ENCODE measurements around the gene WDR33.

The WDR33 gene

DNA sequence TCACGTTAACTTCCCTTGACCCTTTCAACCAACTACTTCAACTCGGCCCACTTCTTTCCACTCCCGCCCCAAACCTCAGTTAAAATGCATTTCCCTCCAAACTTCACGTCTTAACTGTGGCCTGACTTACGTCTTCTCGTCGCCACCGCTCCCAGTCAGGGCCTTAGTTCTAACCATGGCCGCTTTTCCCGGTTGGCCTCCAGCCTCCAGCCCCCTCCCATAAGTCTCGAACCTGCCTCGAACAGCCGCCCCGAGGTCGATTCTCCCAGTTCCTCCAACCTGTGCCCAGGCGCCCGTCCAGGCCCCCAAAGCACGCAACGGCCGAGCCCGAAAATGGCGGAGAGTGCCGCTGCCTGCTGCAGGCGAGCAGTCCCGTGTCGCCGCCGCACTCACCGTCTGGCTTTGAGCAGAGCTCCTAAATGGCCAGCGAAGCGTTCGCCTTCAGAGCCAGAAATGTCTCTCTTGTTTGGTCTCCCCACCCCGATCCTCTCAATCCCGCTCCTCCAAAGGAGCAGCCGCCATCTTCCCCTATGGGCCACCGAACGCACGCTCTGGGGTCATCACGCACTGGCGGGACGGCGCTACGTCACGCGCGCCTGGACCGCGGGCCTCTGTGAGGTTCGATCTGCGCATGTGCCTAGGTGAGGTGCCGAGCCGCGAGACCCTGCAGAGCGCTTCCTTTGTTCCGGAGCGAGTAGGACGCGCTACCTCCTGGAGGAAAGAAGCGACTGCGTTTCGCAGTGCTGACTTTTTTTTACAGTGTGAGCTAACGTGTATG is at the start of gene WDR33:
WDR33 (minus strand) TSS at position 553 of the 778 bp plus-strand sequence. CDS start 40,190 bp downstream, outside the sequence.
- Histone ChIP-seq H3K4me3 (ENCODE audit: low read depth in 1 of 2, low read length in 2 of 2) (peak within 1 kb of the TSS; percentile 84 to 88), H3K27me3 (ENCODE audit: control insufficient read depth in 1 of 2, insufficient read depth in 2 of 2, low read length in 2 of 2) (no peaks in the 10 kb centered on the region), H3K9ac (ENCODE audit: low read length) (peak within 1 kb of the TSS; percentile 98), H3K4me1 (ENCODE audit: insufficient read depth, low read length) (peaks cover 10% of the 10 kb centered on the region), H3K36me3 (ENCODE audit: insufficient read depth, low read length) (no peaks in the 10 kb centered on the region), H3K9me3 (ENCODE audit: low read length) (no peaks in the 10 kb centered on the region), H3K27ac (ENCODE audit: low read depth, low read length) (peak within 1 kb of the TSS; percentile 88)

DNA sequence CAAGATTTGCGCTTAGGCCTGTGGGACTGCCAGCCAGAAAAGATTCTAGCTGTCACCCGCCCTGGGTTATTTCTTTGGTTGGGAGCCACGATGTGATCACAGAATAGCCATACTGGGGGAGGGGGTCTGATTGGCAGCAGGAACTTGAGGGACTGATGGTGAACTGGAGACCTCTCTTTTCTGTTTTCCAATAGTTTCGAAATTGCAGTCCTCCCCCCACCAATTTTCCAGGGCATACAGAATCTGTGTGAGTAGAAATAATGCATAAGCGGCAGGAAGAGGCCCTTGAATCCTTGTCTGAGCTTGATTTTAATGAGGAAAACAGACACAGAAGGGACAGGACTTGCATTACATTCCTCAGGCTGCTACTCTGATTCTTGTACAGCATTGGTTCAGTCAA is 49.2 kb upstream of the WDR33 start:
- no peak overlapping the region for H3K9ac ChIP-seq (ENCODE audit: low read length)
- no peaks in the 10 kb centered on the region for H3K27me3 ChIP-seq (ENCODE audit: control insufficient read depth in 1 of 2, insufficient read depth in 2 of 2, low read length in 2 of 2)
- no peak overlapping the region for H3K27ac ChIP-seq (ENCODE audit: low read depth, low read length)
- H3K36me3 ChIP-seq (ENCODE audit: insufficient read depth, low read length) = peaks cover 23% of the 10 kb centered on the region
- H3K9me3 ChIP-seq (ENCODE audit: low read length) = no peaks in the 10 kb centered on the region
- H3K4me3 ChIP-seq (ENCODE audit: low read depth in 1 of 2, low read length in 2 of 2) = no peak overlapping the region
- peaks cover 13% of the 10 kb centered on the region for H3K4me1 ChIP-seq (ENCODE audit: insufficient read depth, low read length)

DNA sequence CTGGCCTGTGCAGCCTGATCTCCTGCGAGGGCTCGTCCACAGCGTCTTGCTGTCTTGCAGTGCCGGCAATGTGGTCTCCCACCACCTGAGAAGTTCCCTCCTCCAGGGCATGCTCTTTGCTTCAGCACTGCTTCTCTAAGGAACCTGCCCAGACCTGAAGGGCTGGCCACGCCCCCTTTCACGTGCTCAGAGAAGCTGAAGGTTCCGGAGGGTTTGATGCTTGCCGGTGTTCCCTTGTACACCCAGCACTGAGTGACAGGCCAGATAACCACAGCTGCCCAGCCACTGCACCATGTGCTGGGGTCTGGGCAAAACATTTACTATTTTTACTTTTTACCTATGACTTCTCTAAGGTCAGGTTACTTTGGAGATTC is 48.7 kb upstream of the WDR33 start:
- Histone ChIP-seq H3K27ac (ENCODE audit: low read depth, low read length) (no peak overlapping the region), H3K9ac (ENCODE audit: low read length) (no peak overlapping the region), H3K4me3 (ENCODE audit: low read depth in 1 of 2, low read length in 2 of 2) (no peak overlapping the region), H3K4me1 (ENCODE audit: insufficient read depth, low read length) (peaks cover 13% of the 10 kb centered on the region), H3K36me3 (ENCODE audit: insufficient read depth, low read length) (peaks cover 18% of the 10 kb centered on the region), H3K9me3 (ENCODE audit: low read length) (no peaks in the 10 kb centered on the region), H3K27me3 (ENCODE audit: control insufficient read depth in 1 of 2, insufficient read depth in 2 of 2, low read length in 2 of 2) (no peaks in the 10 kb centered on the region)

DNA sequence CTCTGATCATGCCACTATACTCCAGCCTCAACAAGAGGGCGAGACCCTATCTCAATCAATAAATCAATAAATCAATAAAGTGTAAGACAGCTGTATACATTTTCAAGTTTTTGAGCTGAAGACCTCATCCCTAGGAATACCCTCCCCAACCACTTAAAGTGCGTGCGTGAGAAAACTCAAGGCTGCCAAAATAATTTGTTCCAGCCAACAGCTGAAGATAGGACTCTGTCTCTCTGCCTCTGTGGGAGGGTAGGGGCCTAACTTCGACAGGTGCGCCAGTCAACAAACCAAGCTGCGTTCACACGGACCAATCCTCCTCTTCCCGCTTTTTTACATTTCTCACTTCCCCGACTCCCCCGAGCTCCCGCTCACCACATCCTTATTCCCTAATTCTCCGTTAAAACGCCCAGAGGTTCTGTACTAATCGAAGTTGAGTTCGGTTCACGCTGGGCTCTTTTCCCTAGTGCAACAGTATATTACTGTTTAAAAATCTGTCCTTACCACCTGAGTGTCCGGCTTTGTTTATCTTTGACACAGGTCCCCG is 46.4 kb upstream of the WDR33 start:
- Histone ChIP-seq H3K27ac (ENCODE audit: low read depth, low read length) (peak overlapping the region; percentile 74), H3K9me3 (ENCODE audit: low read length) (no peaks in the 10 kb centered on the region), H3K4me3 (ENCODE audit: low read depth in 1 of 2, low read length in 2 of 2) (peak overlapping the region; percentile 63 to 79), H3K27me3 (ENCODE audit: control insufficient read depth in 1 of 2, insufficient read depth in 2 of 2, low read length in 2 of 2) (no peaks in the 10 kb centered on the region), H3K4me1 (ENCODE audit: insufficient read depth, low read length) (peaks cover 13% of the 10 kb centered on the region), H3K36me3 (ENCODE audit: insufficient read depth, low read length) (peaks cover 8% of the 10 kb centered on the region), H3K9ac (ENCODE audit: low read length) (peak overlapping the region; percentile 75)

DNA sequence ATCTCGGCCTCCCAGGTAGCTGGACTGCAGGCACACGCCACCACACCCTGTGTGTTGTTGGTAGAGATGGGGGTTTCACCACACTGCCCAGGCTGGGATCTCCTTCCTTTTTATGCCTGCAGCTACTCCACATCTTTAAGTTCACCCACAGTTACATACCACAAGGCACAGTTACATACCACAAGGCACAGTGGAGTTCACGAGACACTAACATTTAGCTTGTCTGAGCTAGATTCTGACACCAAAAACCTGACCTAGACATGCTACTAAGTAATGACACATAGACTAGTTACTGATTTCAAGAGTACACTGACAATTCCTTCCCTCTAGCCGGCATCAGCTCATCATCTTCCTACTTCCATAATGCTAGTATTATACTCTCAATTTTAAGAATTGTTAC is 42.7 kb upstream of the WDR33 start:
- H3K9ac ChIP-seq (ENCODE audit: low read length) = no peak overlapping the region
- H3K4me1 ChIP-seq (ENCODE audit: insufficient read depth, low read length) = peaks cover 13% of the 10 kb centered on the region
- H3K36me3 ChIP-seq (ENCODE audit: insufficient read depth, low read length) = peaks cover 13% of the 10 kb centered on the region
- H3K27ac ChIP-seq (ENCODE audit: low read depth, low read length) = no peak overlapping the region
- H3K27me3 ChIP-seq (ENCODE audit: control insufficient read depth in 1 of 2, insufficient read depth in 2 of 2, low read length in 2 of 2) = no peaks in the 10 kb centered on the region
- no peak overlapping the region for H3K4me3 ChIP-seq (ENCODE audit: low read depth in 1 of 2, low read length in 2 of 2)
- H3K9me3 ChIP-seq (ENCODE audit: low read length) = no peaks in the 10 kb centered on the region

DNA sequence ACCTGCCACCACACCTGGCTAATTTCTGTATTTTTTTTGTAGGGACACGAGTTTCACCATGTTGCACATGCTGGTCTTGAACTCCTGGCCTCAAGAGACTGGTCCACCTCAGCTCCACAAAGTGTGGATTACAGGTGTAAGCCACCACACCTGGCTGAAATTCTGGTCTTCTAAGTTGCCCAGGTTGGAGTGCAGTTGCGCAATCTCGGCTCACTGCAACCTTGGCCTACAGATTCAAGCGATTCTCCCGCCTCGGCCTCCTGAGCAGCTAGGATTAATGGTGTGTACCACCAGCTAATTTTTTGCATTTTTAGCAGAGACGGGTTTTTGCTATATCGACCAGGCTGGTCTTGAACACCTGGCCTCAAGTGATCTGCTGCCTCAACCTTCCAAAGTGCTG is 41.4 kb upstream of the WDR33 start:
- Histone ChIP-seq H3K36me3 (ENCODE audit: insufficient read depth, low read length) (peaks cover 21% of the 10 kb centered on the region), H3K27me3 (ENCODE audit: control insufficient read depth in 1 of 2, insufficient read depth in 2 of 2, low read length in 2 of 2) (no peaks in the 10 kb centered on the region), H3K9ac (ENCODE audit: low read length) (no peak overlapping the region), H3K4me1 (ENCODE audit: insufficient read depth, low read length) (peaks cover 13% of the 10 kb centered on the region), H3K27ac (ENCODE audit: low read depth, low read length) (no peak overlapping the region), H3K9me3 (ENCODE audit: low read length) (no peaks in the 10 kb centered on the region), H3K4me3 (ENCODE audit: low read depth in 1 of 2, low read length in 2 of 2) (no peak overlapping the region)

DNA sequence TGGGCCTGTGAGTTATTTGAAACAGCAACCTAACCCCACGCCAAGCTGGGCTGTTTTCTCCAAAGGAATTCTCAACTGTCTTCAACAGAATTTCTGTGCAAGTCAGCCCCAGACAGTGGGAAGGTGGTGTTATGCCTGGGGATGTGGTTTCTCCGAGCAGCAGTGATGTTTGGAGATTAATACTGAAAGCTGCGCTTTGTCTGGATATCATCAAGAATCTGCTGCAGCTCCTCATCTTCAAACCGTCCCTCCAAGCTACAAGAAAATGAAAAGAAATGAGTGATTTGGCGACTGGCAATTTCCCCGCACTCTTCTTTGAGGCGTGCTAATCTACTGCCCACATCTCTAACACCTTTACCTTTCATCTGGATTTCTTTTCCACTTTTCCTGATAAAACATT is 37.0 kb upstream of the WDR33 start:
- H3K27me3 ChIP-seq (ENCODE audit: control insufficient read depth in 1 of 2, insufficient read depth in 2 of 2, low read length in 2 of 2) = no peaks in the 10 kb centered on the region
- no peak overlapping the region for H3K27ac ChIP-seq (ENCODE audit: low read depth, low read length)
- H3K9me3 ChIP-seq (ENCODE audit: low read length) = no peaks in the 10 kb centered on the region
- no peak overlapping the region for H3K9ac ChIP-seq (ENCODE audit: low read length)
- H3K4me1 ChIP-seq (ENCODE audit: insufficient read depth, low read length) = no peaks in the 10 kb centered on the region
- H3K4me3 ChIP-seq (ENCODE audit: low read depth in 1 of 2, low read length in 2 of 2) = no peak overlapping the region
- peaks cover 24% of the 10 kb centered on the region for H3K36me3 ChIP-seq (ENCODE audit: insufficient read depth, low read length)

DNA sequence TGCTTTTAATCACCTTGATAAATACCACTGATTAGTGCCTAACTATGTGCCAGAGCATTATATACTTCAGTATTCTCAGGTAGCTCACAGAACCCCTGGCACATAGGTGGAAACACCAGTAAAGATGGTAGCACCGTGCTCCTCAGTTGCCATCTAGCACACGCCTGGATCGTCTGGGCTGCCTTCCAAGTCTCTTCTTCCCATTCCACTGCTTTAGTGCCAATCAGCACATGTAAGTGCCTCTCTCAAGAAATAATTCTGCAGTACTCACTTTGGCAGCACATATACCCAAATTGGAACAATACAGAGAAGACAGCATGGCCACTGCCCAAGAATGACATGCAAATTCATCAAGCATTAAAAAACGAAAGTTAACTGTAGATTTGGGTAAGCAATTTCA is 34.0 kb upstream of the WDR33 start:
- Histone ChIP-seq H3K4me1 (ENCODE audit: insufficient read depth, low read length) (no peaks in the 10 kb centered on the region), H3K9ac (ENCODE audit: low read length) (no peak overlapping the region), H3K36me3 (ENCODE audit: insufficient read depth, low read length) (peaks cover 23% of the 10 kb centered on the region), H3K9me3 (ENCODE audit: low read length) (no peaks in the 10 kb centered on the region), H3K27me3 (ENCODE audit: control insufficient read depth in 1 of 2, insufficient read depth in 2 of 2, low read length in 2 of 2) (no peaks in the 10 kb centered on the region), H3K4me3 (ENCODE audit: low read depth in 1 of 2, low read length in 2 of 2) (no peak overlapping the region), H3K27ac (ENCODE audit: low read depth, low read length) (no peak overlapping the region)

DNA sequence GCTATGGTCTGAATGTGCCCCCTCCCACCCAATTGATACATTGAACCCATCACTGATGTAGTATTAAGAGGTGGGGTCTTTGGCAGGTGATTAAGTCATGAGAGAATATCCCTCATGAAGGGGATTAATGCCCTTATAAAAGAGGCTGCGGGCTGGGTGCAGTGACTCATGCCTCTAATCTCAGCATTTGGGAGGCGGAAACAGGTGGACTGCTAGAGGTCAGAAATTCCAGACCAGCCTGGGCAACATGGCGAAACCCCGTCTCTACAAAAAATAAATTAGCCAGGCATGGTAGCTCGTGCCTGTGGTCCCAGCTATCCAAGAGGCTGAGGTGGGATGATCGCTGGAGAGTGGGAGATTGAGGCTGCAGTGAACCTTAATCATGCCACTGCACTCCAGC is 32.7 kb upstream of the WDR33 start:
- Histone ChIP-seq H3K36me3 (ENCODE audit: insufficient read depth, low read length) (peaks cover 19% of the 10 kb centered on the region), H3K4me3 (ENCODE audit: low read depth in 1 of 2, low read length in 2 of 2) (no peak overlapping the region), H3K27me3 (ENCODE audit: control insufficient read depth in 1 of 2, insufficient read depth in 2 of 2, low read length in 2 of 2) (no peaks in the 10 kb centered on the region), H3K9ac (ENCODE audit: low read length) (no peak overlapping the region), H3K4me1 (ENCODE audit: insufficient read depth, low read length) (no peaks in the 10 kb centered on the region), H3K27ac (ENCODE audit: low read depth, low read length) (no peak overlapping the region), H3K9me3 (ENCODE audit: low read length) (no peaks in the 10 kb centered on the region)

DNA sequence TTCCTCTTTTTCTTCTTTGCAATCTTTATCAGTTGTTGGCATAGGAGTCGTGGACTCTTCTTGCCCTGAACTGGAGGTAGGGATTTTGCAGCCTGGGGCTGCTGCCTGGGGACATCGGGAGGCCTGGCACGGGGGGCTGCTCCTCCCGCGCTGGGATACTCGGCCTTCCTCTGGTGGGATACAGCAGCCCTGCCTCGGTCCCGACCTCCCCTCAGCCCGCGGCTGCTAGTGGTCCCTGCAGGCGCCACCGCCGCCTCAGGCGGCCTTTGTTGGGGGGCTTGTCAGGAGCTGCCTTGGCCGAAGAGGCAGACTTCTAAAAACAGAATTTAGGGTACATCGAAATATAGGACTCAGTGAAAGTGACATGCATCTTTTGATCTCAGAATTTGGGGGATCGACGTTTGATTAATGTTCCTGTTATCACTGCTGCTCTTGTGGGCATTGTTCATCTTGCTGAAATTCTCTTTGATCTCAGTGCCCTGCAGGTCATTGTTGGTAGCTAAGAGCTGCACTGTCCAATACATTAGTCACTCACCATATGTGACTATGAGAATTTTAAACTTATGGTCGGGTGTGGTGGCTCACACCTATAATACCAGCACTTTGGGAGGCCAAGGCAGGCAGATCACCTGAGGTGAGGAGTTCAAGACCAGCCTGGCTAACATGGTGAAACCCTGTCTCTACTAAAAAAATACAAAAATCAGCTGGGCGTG is 30.7 kb upstream of the WDR33 start:
- Histone ChIP-seq H3K9ac (ENCODE audit: low read length) (no peak overlapping the region), H3K4me3 (ENCODE audit: low read depth in 1 of 2, low read length in 2 of 2) (no peak overlapping the region), H3K27ac (ENCODE audit: low read depth, low read length) (no peak overlapping the region), H3K27me3 (ENCODE audit: control insufficient read depth in 1 of 2, insufficient read depth in 2 of 2, low read length in 2 of 2) (no peaks in the 10 kb centered on the region), H3K4me1 (ENCODE audit: insufficient read depth, low read length) (no peaks in the 10 kb centered on the region), H3K9me3 (ENCODE audit: low read length) (no peaks in the 10 kb centered on the region), H3K36me3 (ENCODE audit: insufficient read depth, low read length) (peaks cover 4% of the 10 kb centered on the region)

DNA sequence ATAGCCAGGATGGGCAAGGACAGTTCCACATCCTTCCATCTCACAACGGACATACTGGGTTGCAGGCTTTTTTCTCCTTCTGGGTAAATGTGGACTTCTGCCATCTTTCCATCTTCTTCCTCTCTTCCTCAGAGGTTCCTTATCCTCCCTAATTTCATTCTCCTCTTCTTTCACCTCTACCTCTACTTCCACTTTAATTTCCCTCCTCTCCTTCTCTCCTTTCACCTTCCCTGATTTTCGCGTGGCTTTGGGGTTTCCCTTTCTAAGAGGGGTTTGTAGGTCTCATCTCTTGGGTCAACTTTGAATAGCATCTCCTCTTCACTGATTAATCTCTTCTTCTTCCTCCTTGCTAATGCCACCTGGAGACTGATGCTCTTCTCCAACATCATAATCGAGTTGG is 29.9 kb upstream of the WDR33 start:
- peaks cover 3% of the 10 kb centered on the region for H3K36me3 ChIP-seq (ENCODE audit: insufficient read depth, low read length)

More for the DNA sequence above, 29.9 kb upstream of the WDR33 start:
- H3K9me3 ChIP-seq (ENCODE audit: low read length) = no peaks in the 10 kb centered on the region
- no peak overlapping the region for H3K9ac ChIP-seq (ENCODE audit: low read length)
- H3K27me3 ChIP-seq (ENCODE audit: control insufficient read depth in 1 of 2, insufficient read depth in 2 of 2, low read length in 2 of 2) = no peaks in the 10 kb centered on the region
- H3K27ac ChIP-seq (ENCODE audit: low read depth, low read length) = no peak overlapping the region
- no peaks in the 10 kb centered on the region for H3K4me1 ChIP-seq (ENCODE audit: insufficient read depth, low read length)
- H3K4me3 ChIP-seq (ENCODE audit: low read depth in 1 of 2, low read length in 2 of 2) = no peak overlapping the region
